GM11168 (cell line): ENCODE results near the gene INPP5A.

Source experiments
- in situ Hi-C: fragments of 300-500 bp; cut with MboI; formaldehyde crosslinking; loops from one replicate; pipeline ENCODE4 v1.12.0; 2022; ENCODE audit warnings: low sequenced_read_pairs; ENCODE audit not compliant: unreplicated experiment

Gene INPP5A

DNA sequence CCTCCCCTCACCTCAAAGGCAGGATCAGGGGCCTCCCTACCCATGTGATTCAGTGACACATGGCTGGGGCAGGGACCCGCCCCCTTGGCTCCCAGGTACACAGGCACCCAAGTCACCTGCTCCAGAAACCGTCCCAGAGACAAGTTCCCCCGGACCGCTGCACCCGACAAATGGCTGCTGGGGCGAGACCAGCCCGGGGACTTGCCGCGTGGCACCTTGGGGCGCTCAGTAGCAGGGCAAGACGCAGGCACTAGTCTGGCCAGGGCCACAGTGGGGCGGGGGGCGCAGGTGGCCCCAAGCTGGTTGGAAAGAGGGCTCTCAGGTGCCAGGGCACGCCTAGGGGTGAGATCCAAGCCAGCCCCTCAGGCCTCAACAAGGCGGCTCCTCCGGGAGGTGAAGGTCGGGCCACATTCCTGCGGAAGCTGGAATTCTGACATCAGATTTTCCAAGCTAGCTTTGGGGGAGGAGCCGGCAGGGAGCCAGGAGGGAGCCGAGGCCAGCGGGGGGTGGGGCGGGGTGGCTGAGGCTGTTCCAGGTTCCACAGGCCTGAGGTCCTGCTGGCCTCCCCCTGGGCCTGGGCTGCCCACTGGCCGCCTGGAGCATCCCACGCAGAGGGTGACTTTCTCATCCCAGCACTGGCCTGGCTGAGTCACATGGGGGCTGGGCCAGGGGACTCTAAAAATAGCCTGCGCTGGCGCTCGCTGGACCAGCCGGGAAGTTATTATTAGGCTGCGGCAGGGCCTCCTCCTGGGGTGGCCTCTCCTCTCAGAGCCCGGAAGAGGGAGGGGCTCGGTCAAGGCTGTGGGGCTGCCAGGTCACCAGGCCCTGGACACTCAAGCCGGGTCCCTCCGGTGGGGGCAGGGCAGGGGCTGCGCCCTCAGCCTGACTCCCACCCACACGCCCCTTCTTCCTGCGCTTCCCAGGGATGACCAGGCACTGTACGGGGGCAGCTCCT, 20.5 kb upstream of the INPP5A start:
- in situ Hi-C loops = no loop called here

DNA sequence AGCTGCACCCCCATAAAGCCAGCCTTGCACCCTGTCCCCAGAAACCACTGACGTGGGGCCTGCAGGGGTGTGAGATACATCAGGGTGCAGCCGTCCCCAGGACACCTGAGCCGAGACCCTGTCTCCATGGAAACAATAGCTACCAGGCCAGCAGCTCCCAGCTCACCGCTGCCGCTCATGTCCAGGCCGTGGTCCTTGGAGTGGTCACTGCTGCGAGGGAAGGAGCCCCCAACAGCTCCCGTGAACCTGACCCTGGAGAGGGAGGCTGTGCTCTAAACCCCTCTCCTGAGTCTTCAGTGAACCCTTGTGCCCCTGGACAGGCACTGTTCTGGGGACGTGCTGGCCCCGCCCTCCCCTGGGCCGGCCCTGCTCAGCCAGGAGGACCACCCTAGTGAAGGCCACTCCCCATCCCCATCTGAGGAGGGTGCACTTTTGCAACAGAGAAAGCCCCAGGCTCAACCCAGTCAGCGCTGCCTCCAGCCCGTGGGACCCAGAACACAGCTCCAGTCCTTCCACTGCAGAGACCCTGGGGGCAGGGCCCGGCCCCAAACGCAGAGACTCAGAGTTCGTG, 19.6 kb upstream of the INPP5A start:
- in situ Hi-C loops = no loop called here

DNA sequence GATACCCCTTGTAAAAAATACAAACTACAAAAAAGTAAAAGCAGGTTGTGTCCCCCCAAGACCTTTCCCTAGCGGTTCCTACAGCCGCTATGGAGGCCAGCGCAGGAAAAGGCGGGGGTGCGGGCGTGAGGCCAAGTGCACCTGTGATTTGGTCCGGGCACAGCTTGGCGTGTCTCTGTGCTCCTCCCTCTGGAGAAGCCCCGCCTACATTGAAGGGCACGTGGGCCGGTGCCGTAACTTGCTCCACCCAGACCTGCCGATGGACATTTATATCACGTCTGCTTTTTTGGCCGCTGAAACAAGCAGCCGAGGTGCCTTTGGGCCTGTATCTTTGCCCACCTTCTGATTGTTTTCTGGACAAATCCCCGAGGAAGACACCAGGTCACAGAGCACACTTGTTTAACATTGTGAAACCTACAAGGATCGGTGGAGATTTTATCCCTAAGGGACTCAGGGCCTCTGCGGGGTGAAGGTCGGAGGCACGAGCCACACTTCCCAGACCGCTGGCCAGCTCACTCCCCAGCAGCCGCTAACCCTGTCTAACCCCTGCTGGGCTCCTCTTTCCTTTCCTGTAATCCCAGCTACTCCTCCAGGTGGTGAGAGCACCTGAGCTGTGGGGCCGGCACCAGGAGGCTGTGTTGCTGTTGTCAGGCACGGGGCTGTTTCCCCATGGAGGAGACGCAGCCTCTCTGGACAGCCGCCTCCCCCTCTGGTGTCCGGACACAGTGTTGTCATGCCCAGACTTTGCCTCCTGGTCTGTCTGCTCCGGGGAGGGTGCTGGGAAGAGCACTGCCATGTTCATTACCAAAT, 18.8 kb upstream of the INPP5A start:
- in situ Hi-C loops = no loop called here

DNA sequence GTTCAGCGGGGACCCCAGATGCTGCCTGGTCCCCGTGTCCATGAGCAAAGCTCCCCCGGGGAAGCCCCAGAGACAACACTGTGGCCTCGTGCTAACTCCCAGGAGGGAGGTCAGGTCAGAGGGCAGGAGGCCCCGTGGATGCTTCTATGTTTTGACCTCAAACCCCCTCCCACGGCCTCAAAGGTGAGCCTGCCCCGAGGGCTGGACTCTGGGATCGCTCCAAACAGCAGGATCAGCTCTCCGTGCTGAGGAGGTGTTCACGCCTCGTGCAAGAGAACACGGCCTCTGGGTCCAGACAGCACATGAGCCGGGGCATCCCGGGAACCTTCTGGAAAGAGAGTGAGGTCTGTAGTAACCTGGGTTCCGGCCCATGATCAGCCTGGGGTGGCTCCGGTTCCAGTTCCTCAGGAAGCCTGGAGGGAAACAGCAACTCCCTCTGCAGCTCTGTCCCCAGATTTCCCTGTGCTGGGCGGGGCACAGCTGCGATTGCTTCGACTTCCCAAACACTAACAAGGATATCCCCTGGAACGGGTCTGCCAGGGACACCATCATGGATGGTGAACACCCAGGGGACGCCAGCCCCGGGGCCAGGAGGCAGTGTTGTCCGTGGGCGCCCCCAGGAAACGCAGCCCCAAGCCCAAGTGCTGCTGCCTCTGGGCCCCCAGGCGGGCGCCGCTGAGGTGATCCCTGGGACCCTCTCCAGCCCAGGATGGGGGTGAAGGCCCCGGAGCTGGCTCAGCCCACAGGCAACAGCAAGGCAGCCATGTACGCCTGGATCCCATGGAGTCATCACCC, 18.0 kb upstream of the INPP5A start:
- in situ Hi-C loops = no loop called here

DNA sequence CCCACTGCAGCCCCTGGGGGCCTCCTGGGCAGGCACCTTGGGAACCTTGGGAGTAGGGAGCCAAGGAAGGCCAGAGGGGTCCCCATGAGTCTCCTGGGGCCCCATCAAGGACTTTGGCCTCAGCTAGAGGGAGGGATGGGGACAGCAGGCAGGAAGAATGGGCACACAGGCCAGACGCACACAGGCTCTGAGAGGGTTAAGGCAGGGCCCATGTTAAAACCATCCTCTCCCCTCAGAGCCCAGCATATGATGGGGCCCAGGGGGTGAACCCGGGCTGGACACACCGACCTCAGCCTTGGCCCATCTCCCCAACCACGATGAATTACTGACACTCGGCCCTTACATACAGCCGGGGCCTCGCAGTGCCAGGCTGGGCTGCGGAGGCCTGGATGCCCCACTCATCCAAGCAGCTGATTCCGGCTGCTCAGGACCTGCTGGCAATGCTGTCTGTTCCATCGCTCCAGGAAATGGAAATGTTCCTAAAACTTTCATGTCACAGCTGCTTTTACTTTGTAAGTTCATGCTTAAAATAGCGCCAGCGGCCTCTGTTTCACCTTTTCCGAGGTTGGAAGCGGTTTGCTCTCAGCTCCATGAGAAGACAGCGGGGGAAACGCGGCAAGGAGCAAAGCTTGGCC, 17.3 kb upstream of the INPP5A start:
- in situ Hi-C loops = no loop called here

DNA sequence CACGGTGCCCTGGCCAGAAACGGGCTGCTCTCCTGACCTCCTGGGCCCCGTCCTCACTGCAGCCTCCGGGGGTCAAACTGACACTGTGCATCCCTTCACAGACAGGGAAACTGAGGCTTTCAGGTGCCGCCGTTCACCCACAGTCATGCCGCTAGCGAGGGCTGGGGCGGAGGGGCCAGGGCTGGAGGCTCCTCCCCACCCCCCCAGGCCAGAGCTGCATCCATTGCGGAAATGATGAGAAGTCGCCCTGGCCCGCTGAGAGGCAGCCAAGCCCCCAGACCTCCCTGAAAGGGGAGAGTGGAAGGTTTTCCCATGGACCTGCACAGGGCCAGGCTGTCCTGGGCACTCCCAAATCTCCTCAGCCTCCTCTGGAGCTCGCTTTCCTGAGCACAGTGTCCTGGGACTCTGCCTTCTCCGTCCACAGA, 16.5 kb upstream of the INPP5A start:
- in situ Hi-C loops = no loop called here

DNA sequence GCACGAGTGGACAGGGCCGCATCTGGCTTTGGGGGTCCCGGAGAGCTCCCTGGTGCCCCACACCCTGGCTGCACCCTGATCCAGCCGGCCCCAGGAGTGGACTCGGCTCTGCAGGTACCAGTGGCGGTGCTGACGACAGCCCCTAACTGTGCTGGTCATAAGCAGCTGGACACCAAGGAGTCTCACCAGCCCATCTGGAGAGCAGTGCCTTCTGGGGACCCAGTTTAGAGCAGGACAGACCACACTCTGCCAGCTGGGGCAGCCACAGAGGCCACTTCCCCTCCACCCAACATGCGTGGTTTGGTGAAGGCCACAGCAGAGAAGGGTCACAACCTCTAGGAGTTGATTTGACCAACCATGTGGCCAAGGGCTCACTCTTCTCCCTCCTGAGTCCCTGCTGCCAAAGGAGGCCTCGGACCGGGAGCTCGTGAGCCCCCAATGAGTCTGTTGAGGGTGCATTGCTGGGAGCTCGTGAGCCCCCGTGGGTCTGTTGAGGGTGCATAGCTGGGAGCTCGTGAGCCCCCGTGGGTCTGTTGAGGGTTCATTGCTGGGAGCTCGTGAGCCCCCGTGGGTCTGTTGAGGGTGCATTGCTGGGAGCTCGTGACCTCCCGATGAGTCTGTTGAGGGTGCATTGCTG, 16.0 kb upstream of the INPP5A start:
- in situ Hi-C loops = no loop called here

DNA sequence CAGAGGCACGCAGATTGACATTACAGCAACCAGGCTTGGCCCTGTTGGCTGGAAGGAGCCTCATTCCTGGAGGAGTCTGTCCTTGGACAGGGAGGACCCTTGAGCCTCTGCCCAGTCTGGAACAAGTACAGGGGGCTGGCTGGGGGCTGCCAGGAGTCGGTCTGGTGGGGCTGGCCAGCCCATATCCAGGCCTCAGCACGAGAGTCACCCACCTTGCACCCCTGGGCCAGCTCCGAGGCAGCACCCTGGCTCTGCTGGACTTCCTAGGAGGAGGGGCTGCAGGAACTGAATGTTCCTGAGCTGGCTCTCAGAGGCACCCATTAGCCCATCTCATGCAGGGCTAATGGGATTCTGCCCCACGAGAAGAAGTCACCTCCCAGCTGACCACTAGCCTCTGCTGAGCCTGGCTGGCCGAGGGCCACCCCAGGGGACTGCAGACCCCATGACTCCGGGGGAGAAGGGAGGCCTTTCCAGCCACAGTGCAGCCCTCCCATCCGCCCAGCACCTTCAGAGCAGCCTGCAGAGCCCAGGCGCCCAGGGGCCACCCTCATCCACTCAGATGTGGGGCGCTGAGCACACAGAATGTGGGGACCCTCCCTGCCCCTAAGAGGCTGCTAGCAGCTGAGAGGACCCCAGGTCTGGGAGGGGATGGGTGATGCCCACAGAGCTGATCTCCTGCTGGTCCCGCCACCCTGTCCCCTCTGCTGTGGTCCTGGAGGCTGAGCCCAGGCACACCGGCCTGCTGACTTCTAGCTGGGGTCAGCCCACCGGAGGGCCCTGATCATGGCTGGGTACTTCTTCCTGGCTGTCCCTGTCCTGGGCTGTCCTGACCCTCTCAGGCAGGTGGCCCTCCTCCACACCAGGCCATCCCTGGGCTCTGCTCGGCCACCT, 14.8 kb upstream of the INPP5A start:
- in situ Hi-C loops = no loop called here

DNA sequence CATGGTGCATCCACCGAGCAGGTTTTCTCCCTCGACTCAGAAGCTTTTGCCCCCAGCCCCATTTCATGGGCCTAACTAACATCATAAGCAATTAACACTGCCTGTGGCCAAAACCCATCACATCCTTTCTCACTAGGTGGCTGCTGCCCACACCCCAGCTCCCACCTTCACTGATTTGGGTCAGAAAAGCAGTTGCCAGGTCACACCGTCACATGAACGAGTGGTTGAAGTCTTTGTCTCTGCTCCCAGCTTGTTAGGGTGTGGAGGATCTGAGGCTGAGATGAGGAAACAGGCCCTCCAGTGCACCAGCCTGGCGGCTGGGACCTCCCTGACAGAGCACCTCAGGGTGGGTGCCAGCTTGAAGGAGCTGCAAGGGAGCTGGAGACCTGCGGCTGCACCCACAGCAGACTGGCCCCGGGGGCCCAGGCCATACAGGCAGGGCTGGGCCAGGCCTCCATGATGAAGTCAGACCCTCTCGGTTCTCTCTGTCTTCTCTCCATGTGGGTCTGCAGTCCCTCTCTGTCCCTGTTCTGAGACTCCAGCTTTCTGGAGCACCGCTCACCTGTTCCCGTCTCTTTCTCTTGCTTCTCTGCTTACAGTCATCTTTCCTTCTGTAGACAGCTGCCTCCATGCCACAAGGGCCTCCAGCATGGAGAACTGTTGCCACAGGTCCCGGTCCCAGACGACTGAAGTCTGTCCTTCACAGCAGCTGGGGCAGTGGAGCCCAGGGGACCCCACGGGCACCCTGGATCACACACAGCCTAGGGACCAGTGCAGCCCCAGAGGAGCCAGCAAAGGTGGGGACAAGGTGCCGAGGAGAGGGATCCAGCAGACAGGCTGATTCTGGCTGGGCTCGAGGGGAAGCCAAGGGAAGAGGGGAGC, 13.8 kb upstream of the INPP5A start:
- in situ Hi-C loops = no loop called here

DNA sequence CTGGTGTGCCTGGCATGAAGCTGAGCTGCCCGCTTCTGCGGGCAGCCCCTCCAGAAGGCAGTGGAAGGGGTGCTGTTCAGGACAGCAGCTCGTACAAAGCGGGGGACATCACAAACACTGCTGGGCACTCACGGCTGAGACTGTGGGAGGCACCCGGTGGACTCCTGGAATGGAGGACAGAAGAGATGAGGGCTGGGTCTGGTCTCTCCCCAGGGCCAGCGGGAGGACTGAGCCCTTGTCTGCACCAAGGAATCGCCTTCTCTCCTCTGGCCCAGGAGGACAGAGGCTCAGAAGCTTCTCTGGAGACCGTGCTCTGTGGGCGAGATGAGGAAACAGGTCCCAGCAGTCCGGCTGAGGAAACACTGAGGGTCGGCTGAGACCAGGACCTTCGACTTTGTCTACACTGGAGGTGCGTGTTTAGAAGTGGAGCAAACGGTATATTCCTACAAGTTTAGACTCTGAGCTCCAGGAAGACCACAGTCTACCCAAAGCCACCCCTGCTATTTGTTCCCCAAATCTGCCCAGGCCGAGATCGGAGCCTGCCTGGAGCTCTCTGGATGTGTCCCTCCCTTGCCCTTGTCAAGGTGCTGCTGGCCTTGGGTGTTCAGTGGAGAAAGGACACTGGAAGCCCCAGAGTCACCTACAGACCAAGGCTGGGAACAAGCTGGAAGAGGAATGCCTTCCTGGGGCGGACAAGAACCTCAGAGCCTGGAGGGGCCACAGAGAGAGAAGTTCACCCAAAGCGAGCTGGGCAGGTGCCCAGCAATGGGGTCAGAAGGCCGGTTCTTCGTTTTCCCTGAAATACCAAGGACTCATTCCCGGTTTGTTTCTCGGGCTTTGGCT, 12.9 kb upstream of the INPP5A start:
- in situ Hi-C loops = no loop called here

DNA sequence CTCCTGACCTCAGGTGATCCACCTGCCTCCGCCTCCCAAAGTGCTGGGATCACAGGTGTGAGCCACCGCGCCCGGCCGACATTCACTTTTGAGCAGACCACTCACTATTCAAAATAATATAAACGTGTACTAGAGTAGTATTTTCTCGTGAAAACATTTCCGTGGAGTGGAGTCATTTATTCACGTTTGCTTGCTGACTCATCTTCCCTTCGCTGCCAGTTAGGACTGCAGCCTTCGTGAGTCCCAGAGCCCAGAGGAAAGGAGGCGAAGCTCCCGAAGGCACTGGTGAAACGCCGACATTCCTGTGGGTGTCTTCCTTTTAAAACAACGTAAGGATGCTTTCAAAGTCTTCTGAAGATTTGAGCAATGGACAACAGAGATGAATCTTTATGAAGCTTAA, 10.9 kb upstream of the INPP5A start:
- in situ Hi-C loops = no loop called here

DNA sequence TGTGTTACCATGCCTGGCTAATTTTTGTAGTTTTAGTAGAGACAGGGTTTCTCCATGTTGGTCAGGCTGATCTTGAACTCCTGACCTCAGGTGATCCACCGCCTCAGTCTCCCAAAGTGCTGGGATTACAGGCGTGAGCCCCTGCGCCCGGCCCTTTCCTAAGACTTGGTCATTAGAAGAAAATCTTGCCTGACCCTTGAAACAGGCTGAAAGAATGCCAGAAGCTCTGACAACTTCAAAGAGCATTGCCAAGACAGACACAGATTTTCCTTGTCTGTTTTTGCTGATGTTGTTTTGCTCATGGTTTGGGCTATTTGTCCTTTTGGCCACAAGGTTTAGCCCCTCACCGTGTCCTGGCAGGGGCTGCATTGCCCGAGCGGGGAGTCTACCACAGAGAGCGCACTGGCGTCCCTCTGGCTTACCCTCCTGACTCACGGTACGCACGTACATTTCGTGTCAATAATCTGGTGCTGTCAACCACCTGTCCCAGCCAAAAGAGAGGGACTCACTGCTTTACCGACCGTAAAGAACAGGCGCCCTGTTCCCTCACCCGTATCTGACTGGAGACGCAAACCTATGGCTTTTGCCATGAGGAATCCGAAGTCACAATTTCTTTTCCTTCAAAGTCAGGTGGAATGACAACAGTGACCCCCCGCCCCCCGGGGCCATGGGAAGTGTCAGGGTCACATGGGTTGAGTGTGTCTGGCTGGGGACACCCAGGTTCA, 10.1 kb upstream of the INPP5A start:
- in situ Hi-C loops = no loop called here

DNA sequence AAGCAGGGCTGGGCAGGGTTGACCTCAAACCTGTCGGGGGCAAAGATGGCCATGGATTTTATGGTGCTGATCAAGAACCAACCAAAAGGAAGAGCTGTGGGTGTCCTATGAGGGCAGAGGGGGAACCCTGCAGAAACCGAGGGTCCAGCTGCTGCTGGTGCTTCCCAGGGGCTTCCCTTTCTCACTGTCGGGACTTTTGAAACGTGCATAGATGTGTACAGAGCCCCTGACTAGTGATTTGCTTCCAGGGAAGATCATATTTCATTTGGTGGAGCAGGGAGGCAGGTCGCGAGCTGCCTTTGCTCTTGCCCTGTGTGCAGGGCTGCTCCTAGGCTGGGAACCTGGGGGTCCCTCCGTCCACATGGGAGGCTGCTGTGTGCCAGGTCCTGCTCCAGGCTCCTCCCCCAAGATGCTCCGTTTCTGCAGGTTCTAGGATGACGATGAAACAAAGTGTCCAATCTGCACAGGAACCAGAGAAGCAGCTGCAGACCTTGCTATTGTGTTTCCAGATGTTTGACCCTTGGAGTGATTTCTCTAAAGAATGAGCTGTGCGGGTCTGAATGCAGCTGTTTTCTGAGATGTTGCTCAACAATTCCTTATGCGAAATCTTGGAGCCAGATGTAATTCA, 9.4 kb upstream of the INPP5A start:
- in situ Hi-C loops = no loop called here

DNA sequence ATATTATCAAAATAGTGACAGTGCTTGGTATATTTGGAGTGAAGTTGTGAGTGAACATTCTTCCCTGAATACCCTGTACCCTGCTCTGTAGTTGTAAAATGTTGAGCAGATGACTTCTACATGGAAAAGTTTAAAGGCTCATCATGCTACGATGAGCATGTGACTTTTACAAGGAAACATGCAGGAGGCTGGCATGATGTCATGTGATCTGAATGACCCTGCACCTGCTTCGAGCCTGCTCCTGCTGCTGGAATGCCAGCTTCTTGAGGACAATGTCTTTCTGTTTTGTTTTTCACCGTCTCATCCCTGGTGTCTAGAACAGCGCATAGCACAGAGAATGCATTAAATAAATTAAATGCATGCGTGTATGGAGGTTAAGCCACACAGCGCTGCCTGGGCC, 5.4 kb upstream of the INPP5A start:
- in situ Hi-C loops = no loop called here

DNA sequence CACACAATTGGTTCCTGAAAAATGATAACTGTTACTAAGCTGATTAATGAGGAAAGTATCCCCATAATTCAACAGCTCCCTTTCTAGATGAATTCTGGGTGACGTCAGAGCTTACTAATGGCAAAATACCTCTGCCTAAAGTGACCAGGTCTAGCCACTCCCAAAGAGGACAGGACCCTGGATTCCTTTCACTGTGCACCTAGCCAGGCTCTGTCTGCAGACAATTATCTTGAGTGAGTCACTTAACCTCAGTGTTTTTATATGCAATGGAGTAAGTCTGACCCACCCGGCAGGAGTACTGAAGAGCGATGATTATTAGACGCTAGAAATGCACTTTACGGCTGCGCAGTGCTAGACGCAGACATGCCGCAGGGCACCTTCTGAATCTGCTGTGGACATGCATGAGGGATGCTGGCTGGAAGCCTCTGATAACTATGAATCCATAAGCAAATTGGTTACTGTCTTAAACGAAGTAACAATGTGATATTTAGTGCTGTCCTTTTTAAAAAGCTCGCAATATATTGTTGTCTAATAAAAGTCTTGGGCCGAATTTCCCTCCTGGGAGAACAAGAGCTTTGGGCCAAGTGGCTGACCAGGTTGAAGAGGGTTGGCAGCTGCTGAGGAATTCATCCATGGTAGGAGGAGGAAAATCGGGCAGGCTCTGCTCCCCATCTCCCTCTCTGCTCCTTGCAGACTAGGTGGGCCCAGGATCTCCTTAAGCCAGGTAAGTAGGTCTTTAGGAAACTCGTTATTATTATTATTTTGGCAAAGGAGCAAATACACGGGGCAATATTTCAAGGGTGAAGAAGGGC, 4.6 kb upstream of the INPP5A start:
- in situ Hi-C loops = no loop called here
